ENCODE results near the gene TNFAIP3.
"Not testable (repeated sequence)": the region's sequence is repeated elsewhere in the genome, so short reads cannot be mapped to it uniquely, and the experiment has no call there.

TNFAIP3 gene

GRCh38 chr6:137890983-137891537 is 24.0 kb downstream of the TNFAIP3 start:
- Histone ChIP-seq H3K9me3 (no peaks in the 10 kb centered on the region), H3K27me3 (no peaks in the 10 kb centered on the region), H3K4me3 (ENCODE audit: low read depth, low read length) (no peak overlapping the region), H3K36me3 (no peaks in the 10 kb centered on the region), H3K4me1 (no peaks in the 10 kb centered on the region)
- no peak for TF ChIP-seq CTCF (IDR thresholded peaks at IDR 0.05; ENCODE audit: low read depth, low read length)
- no peak for DNase-seq

GRCh38 chr6:137892271-137892708 is 25.2 kb downstream of the TNFAIP3 start:
- Histone ChIP-seq H3K9me3 (no peaks in the 10 kb centered on the region), H3K4me3 (ENCODE audit: low read depth, low read length) (no peak overlapping the region), H3K27me3 (no peaks in the 10 kb centered on the region), H3K36me3 (no peaks in the 10 kb centered on the region), H3K4me1 (no peaks in the 10 kb centered on the region)
- no peak for TF ChIP-seq CTCF (IDR thresholded peaks at IDR 0.05; ENCODE audit: low read depth, low read length)
- no peak for DNase-seq

- Histone ChIP-seq H3K4me3 (ENCODE audit: low read depth, low read length) (no peak overlapping the region), H3K4me1 (no peaks in the 10 kb centered on the region), H3K9me3 (no peaks in the 10 kb centered on the region), H3K36me3 (no peaks in the 10 kb centered on the region), H3K27me3 (no peaks in the 10 kb centered on the region)
- no peak for TF ChIP-seq CTCF (IDR thresholded peaks at IDR 0.05; ENCODE audit: low read depth, low read length)
- no peak for DNase-seq
Observed at GRCh38 chr6:137893181-137893580, 26.1 kb downstream of the TNFAIP3 start.

- H3K36me3 ChIP-seq = no peaks in the 10 kb centered on the region
- no peaks in the 10 kb centered on the region for H3K27me3 ChIP-seq
- H3K4me1 ChIP-seq = no peaks in the 10 kb centered on the region
- no peak for TF ChIP-seq CTCF (IDR thresholded peaks at IDR 0.05; ENCODE audit: low read depth, low read length)
- H3K9me3 ChIP-seq = no peaks in the 10 kb centered on the region
- no peak for DNase-seq
- no peak overlapping the region for H3K4me3 ChIP-seq (ENCODE audit: low read depth, low read length)
Observed at GRCh38 chr6:137893726-137894125, 26.7 kb downstream of the TNFAIP3 start.

- not testable (repeated sequence) for H3K9me3 ChIP-seq; H3K4me1 ChIP-seq; H3K27me3 ChIP-seq; H3K36me3 ChIP-seq; DNase-seq; H3K4me3 ChIP-seq (ENCODE audit: low read depth, low read length)
Observed at GRCh38 chr6:137894378-137894777, 27.3 kb downstream of the TNFAIP3 start.

GRCh38 chr6:137894779-137895385 is 27.8 kb downstream of the TNFAIP3 start:
- Histone ChIP-seq H3K9me3 (no peaks in the 10 kb centered on the region), H3K4me1 (no peaks in the 10 kb centered on the region), H3K36me3 (no peaks in the 10 kb centered on the region), H3K4me3 (ENCODE audit: low read depth, low read length) (no peak overlapping the region), H3K27me3 (no peaks in the 10 kb centered on the region)
- no peak for DNase-seq
- TF ChIP-seq CTCF (IDR thresholded peaks at IDR 0.05; ENCODE audit: low read depth, low read length) = no peak
